Ovary (tissue), 3 donors: ENCODE results near the gene PPP6R2.

Experiments
- CTCF ChIP-seq, 3 donors: fragments of 450-650 bp in 2 of 3; fragments of 200-600 bp in 1 of 3; IDR thresholded peaks; one replicate each; pipeline versions ENCODE4 v1.5.1 to v1.8.0; 2016 to 2022; ENCODE audit warnings: antibody characterized with exemption in 3 of 3, mild to moderate bottlenecking in 1 of 3
- EP300 ChIP-seq: sonication (generic); formaldehyde crosslinking; IDR thresholded peaks from one replicate; pipeline ENCODE4 v1.6.1; 2017; ENCODE audit warnings: antibody characterized with exemption
- POLR2A ChIP-seq: fragments of 450-650 bp; IDR thresholded peaks from one replicate; pipeline ENCODE4 v1.6.1; 2017; ENCODE audit warnings: antibody characterized with exemption, mild to moderate bottlenecking, moderate library complexity
- donor health status: DM: no; HTN: no; CAD: no.

DNA sequence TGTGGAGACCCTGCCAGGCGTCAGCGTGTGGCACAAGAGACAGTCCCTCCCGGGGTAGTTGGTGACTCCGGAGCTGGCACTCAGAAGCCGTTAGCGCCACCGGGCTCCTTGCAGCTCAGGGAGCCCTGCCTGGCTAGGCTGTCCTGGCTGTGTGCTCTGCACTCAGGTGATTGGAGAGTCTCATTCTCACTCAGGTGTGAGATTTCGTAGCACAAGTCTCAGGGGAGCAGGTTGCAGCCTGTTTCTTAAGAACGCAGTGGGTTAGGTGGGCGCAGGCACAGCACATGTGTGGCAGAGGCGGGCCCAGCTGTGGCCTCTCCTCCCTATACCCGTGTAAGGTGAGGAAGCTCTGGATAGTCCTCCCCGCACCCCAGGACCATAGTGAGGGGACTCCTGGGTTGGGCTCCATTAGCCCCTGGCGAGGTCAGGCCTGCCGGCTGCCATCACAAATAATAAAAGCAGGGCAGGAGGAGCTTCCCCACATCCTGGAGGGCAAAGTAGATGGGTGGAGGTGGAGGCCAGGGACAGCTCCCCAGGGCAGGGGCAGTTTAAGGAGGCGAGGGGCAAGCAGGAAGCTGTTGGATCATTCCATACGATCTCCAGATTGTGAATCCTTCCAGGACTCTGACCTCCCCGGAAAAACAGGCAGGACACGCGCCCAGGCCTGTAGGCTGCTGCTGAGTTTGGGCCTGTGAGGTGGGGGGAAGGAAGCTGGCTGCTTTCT, 92.3 kb downstream of the PPP6R2 start:
- TF ChIP-seq CTCF (IDR thresholded peaks at IDR 0.05) (no peak), POLR2A (no peak), EP300 (no peak)
